ENCODE results near the gene RBBP6.

RBBP6 gene

DNA sequence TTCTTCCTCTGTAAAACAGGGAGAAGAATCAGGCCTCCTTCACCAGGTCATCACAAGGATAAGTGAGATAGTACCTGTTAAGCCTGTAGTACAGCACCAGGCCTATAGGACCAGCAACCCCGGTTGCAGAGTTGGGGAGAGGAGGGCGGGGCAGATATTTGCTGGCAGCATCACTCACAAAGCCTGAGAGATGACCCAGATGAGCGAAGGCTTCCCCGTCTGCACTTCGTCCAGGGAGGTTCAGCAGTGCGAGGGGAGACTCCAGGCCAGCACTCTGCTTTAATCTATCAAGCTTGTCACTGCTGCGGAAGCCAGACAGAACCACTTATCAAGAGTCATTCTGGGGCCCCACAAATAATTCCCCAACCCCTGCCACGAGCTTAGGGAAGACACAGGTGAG, 15.8 kb upstream of the RBBP6 start:
- no peak for DNase-seq (ENCODE audit: low spot score)

DNA sequence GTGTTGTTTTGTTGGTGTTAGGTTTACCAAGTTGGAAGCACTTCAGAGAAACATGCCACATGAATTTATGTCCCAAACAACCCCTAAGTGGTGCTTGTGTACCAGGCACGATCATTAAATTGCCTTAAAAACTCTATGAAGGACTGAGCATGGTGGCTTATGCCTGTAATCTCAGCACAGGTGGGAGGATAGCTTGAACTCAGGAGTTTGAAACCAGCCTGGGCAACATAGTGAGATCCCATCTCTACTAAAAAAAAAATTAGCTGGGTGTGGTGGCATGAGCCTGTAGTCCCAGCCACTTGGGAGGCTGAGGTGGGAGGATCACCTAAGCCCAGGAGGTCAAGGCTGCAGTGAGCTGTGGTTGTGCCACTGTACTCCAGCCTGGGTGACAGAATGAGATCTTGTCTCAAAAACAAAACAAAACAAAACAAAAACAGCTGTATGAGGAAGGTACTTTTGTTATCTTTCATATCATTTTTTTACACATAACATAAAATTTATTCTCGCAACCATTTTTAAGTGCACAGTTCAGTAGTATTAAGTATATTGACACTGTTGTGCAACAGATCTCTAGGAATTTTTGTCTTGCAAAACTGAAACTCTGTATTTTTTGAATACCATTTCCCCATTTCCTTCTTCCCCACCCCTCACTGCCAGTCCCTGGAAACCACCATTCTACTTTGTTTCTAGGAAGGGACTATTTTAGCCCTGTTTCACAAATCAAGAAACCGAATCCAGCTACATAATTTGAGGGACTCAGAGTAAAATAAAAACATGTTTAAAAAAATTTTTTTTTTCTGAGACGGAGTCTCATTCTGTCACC, 14.3 kb upstream of the RBBP6 start:
- no peak for DNase-seq (ENCODE audit: low spot score)

DNA sequence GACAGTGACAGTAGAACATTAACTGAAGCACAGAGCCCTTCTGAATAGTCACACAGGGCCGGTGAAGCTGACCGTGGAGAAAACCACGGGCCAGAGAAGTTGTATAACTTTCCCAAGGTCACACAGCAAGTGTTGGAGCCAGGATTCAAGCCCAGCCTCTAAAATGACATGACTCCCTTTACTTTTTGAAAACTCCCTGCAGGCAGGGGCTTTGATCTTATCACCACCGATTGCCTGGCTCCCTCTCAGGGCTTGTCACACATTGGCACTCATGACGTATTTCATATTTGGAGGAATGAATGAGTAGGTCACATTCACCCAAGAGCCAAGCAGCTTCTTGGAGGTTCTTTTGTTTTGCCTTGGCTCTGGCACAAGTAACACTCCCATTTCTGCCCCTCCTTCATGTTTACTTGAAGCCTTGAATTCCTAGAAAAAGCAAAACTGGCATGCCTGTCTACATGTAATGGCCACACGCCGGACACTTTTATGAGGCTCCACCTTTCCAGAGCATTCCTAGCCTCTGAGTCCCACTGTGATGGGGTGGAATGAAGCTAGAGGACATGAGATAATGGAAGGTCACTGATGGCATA, 13.3 kb upstream of the RBBP6 start:
- DNase-seq (ENCODE audit: low spot score): peak; percentile 56

- DNase-seq (ENCODE audit: low spot score): no peak
These were observed 12.5 kb upstream of the RBBP6 start for GRCh38 chr16:24526701-24527495.

- DNase-seq (ENCODE audit: low spot score): no peak
These were observed 8.2 kb upstream of the RBBP6 start for GRCh38 chr16:24531166-24531565.

GRCh38 chr16:24534620-24535019, 4.7 kb upstream of the RBBP6 start:
- DNase-seq (ENCODE audit: low spot score): peak; percentile 24

DNA sequence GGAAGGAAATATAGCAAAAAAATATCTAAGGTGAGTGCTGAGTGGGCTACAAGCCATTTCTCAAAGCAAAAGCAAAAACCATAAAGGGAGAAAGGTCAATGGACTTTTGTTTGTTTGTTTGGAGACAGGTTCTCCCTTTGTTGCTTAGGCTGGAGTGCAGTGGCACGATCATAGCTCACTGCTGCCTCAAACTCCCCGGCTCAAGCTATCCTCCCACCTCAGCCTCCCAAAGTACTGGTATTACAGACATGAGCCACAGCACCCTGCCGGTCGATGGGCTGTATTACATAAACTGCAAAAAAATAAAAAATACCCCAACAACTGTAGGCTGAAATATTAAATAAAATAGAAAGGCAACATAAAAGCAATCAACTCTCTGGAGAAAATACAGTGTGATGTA, 3.5 kb upstream of the RBBP6 start:
- no peak for DNase-seq (ENCODE audit: low spot score)

DNA sequence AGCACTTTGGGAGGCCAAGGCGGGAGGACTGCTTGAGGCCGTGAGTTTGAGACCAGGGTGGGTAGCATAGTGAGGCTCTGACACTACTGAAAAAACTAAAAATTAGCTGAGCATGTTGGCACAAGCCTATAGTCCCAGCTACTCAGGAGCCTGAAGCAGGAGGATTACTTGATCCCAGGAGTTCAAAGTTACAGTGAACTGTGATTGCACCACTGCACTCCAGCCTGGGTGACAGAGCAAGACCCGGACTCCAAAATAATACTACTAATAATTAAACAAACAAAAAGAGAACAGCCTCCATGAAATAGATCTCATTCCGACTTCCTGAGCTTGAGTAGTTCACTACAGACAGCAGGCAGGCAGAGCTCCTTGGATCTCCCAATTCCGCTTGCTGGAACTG, 2.7 kb upstream of the RBBP6 start:
- no peak for DNase-seq (ENCODE audit: low spot score)

DNA sequence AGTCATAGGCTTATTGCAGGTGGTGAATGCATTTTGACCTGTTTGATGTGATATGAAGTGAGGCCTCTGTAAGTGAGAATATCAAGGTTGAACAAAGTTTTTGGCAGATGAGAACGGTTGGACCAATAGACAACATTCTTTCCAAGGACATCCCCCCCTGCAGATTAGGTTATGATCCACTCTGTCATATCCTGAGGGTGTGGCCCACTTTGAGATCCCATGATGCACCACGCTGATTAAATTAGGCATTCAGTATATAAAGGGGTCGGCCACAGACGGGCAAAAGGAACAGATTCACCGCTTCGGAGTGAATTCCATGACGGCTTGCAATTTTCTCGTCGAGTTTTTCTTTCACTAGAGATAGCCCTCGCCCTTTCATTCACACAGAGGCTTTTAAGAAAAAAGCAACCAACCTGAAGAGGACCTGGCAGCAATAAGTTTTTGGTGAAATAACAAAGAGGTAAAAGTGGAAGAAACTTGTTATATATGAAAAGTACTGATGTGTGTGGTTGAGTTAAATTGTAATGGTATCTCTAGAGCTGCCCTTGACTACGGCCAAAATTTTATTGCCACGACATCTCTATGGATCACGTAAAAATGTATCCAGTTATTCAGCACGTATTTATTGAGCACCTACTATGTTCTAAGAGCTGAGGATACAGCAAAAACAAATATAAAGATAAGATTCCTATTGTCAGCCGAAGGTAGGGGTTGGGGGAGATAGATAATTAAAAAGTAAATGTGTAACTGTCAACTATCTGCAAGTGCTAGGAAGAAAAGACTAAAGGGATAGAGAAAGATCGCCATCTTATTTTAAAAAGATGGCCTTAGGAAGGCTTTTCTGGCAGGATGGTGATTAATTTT, 1.7 kb upstream of the RBBP6 start:
- DNase-seq (ENCODE audit: low spot score): no peak

- DNase-seq (ENCODE audit: low spot score): no peak
These were observed 541 bp upstream of the RBBP6 start for GRCh38 chr16:24538756-24539294.

DNA sequence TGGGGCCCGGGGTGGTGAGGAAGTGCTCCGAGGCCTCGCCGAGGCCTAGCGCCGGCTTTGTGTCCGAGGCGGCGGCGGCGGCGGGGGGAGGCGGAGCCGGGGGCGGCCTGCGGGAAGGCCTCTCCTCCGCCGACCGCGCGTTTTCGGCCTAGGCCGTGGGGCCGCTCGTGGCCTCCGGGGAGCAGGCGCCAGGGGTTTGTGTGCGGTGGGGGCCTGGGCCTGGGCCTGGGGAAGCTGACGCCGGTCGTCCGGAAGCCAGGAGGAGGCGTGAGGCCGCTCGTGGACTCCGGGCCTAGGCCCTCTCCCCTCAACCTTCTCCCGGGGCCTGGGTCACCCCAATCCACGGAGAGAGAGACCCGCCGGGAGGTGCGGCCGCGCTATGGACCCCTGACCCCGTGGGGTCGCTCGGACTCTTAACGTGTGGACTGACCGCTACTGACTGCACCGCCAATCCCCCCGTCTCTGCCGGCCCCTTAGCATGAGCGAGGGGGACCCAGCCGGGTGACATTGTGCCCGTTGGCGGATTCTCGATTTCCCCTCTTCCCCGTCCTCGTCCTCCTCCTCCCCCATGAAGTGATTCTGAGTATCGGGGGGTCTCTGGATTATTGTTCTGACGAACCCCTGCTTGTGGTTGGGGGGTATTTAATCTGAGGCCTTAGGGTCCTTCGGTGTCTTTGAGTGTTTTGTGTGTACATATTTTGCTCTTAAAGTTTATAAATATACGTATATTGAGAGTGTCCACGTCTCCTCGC, 660 bp downstream of the RBBP6 start:
- no peak for DNase-seq (ENCODE audit: low spot score)

DNA sequence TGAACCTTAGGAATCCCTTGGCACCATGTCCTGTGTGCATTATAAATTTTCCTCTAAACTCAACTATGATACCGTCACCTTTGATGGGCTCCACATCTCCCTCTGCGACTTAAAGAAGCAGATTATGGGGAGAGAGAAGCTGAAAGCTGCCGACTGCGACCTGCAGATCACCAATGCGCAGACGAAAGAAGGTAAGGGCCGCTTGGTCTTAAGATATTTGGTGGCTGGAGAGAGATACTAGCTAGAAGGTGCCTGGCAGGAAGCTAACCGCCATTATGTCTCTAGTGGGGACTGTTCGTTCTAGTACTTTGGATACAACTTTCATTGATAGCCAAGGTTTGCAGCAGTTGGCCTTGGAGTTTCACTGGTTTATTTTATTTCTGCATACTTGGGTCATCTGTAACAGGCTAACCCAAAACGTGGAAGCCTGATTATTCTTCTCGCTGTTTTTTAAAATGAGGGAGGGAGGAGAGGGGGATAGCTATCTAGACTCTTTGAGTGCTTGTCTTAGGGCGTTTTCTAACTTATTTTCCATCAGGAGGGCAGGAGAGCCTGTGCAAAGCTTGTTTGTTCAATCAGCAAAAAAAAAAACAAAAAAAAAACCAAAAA, 1.3 kb downstream of the RBBP6 start:
- DNase-seq (ENCODE audit: low spot score): peak; percentile 23

DNA sequence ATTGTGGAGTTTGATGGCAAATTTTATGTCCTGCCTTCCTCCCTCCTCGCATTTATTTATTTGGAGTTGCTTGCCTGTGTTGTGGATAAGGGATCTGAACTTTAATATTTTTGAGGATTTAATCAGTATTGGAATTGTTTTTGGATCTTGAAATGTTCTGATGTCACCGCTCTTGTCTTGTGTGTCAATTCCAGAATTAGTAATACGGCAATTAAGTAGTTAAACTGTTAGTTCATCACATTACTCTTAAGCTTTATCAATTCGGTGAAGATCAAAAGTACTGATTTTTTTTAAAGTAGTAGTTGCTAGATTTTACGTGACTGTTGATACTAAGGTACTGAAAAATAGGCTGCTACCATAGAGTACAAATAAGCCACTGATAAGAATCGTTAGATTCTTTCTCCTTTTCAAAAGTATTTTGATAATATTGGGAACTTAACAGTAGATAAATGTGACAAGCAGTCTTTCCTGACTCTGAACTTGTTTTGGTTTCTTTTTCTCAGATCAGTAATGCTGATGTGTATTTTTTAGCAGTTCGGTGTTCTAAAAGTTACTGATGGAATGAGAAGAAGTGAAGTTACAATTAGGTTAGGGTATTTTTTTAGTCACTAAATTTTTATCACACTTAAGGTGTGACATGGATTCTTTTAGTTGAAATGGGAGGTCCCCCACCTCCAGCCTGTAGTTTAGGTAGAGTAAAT, 2.0 kb downstream of the RBBP6 start:
- no peak for DNase-seq (ENCODE audit: low spot score)

DNA sequence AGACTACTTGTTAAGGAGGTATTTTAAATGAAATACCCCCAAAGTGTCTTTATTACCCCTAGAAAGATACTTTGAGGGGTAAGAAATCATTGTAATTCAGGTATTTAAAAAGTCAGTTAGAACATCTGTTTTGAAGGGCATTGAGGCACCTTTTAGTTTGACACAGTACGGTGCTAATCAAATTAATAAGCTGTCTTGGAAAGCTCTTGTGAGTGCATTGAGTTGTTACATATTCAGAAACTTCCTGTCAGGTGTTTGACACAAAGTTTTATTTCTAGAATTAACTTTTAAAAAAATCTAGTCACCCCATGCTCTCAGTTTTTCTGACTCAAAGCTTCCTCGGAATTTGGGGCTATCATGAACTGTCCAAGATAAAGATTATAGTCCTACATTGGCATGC, 4.6 kb downstream of the RBBP6 start:
- no peak for DNase-seq (ENCODE audit: low spot score)

DNA sequence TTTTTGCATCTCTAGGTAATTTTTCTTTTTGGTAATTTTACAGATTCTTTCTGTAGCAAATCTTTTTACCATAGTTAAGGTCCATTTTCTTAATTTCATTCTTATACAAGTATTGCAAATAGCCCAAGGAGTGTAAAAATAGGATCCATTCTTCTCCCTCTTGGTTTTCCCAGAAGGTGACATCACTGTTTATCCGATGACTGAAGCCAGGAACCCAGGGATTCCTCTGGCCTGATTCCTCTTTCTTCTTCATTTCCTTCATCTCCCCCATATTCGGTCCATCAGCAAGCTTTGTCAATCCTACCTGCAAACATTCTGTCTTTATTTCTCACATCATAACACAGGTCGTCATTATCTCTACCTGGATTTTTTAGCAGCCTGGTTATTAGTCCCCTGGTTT, 5.3 kb downstream of the RBBP6 start:
- peak; percentile 34 for DNase-seq (ENCODE audit: low spot score)

DNA sequence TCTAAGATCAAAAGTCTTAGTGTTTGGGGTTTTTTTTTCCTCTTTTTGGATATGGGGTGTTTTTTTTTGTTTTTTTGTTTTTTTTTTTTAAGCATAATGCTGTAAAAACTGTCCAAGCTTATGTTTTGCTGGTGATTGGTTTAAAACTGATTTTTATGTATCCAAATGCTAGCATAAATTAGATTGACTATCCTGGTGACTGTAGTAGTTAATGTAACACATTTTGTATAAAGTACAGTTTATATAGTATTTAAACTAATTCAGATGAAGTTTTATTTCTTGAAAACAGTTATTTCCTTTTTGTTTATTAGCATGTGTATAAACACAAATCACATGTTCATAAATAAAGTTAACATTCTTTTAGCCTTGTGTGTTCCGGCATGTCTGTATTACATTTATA, 10.9 kb downstream of the RBBP6 start:
- no peak for DNase-seq (ENCODE audit: low spot score)

GRCh38 chr16:24552705-24553246, 13.4 kb downstream of the RBBP6 start:
- no peak for DNase-seq (ENCODE audit: low spot score)

GRCh38 chr16:24553983-24554382, 14.6 kb downstream of the RBBP6 start:
- DNase-seq (ENCODE audit: low spot score): no peak

DNA sequence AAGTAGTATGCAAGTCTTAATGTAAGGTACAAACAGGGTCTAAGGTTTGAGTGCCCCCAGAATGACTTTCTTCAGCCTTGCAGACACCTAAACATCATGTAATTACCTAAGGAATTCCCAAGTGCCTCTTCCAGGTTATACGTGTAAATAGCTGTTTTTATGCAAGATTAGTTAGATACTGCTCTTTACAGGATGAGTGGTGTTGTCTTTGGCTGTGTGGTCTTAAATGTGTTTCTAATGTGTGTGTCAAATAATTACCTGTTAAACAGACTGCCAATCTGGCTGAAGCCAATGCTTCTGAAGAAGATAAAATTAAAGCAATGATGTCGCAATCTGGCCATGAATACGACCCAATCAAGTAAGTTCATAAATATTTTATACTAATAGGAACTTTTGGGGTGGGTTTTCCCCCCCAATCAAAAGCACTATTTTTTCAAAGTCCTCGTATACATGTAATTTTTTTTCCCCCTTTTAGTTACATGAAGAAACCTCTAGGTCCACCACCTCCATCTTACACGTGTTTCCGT, 16.0 kb downstream of the RBBP6 start:
- DNase-seq (ENCODE audit: low spot score): no peak

All from kidney tubule cell (primary cell).